Kidney epithelial cell (primary cell): Measurements from ENCODE around the gene KIRREL2. TPM values are rescaled to one million over a fixed set of nuclear protein-coding genes. Genes with fewer than 3 reads are reported as not detected.

ENCODE experiments used
- DNase-seq: peaks from one replicate; pipeline ENCODE4 v3.0.0-alpha.2; 2010; ENCODE audit warnings: low read depth
- H3K27me3 ChIP-seq: 2 replicates; pipeline ENCODE4 v1.6.0; 2011; ENCODE audit warnings: low read length; ENCODE audit not compliant: control insufficient read depth, insufficient read depth
- H3K36me3 ChIP-seq: 2 replicates; pipeline ENCODE4 v1.5.1; 2011; ENCODE audit warnings: low read length; ENCODE audit not compliant: control insufficient read depth, insufficient read depth
- H3K4me3 ChIP-seq: 2 replicates; pipeline ENCODE4 v1.5.1; 2011; ENCODE audit warnings: low read depth, mild to moderate bottlenecking, control low read depth, low read length
- CTCF ChIP-seq: IDR thresholded peaks from 2 replicates; pipeline ENCODE4 v1.5.1; 2011; ENCODE audit warnings: mild to moderate bottlenecking, moderate library complexity, low read length, control low read depth, inconsistent platforms; ENCODE audit not compliant: insufficient read depth, poor library complexity, severe bottlenecking
- total RNA-seq: library from RNA; depleted of rRNA; stranded (reverse); fragments of >200 nt; gene quantifications from 2 replicates; pipeline ENCODE4 v1.2.3, GENCODE V29; 2015

KIRREL2 gene
- total RNA-seq, 1 donor from 2014 or later, result 0.50 TPM

- Histone ChIP-seq H3K27me3 (peaks cover 27% of the 10 kb centered on the region), H3K4me3 (no peak overlapping the region), H3K36me3 (no peaks in the 10 kb centered on the region)
- no peak for DNase-seq
- no peak for TF ChIP-seq CTCF
Measured at GRCh38 chr19:35870798-35871197, 14.1 kb downstream of the KIRREL2 start.

DNA sequence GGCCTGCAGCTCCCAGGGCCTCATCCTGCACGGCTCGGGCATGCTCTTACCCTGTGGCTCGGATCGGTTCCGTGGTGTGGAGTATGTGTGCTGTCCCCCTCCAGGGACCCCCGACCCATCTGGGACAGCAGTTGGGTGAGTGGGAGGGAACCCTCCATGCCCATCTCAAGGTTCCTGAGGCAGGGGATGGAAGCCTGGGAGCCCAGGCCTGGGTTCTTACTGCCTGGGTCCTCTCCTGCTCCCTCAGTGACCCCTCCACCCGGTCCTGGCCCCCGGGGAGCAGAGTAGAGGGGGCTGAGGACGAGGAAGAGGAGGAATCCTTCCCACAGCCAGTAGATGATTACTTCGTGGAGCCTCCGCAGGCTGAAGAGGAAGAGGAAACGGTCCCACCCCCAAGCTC, 14.9 kb downstream of the KIRREL2 start:
- Histone ChIP-seq H3K36me3 (no peaks in the 10 kb centered on the region), H3K27me3 (peaks cover 25% of the 10 kb centered on the region), H3K4me3 (no peak overlapping the region)
- DNase-seq, result no peak
- TF ChIP-seq CTCF, result no peak

DNA sequence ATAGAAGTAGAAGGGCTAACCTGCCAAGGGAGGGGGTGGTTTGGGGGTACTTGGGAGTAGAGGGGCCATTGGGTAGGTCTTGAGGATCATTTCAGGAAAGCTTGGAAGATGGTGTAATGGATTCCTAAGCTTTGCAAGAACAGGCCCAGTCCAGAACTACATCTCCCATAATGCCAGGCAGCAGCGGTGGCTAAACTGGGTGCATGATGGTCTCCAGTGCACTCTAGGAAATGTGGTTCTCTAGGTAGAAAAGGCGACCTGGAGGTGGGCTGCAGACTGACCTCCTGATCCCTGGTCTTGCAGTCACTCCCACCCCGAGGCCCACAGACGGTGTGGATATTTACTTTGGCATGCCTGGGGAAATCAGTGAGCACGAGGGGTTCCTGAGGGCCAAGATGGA, 15.5 kb downstream of the KIRREL2 start:
- Histone ChIP-seq H3K27me3 (peaks cover 25% of the 10 kb centered on the region), H3K36me3 (no peaks in the 10 kb centered on the region), H3K4me3 (no peak overlapping the region)
- TF ChIP-seq CTCF, result no peak
- no peak for DNase-seq

- Histone ChIP-seq H3K27me3 (peaks cover 15% of the 10 kb centered on the region), H3K4me3 (no peak overlapping the region), H3K36me3 (no peaks in the 10 kb centered on the region)
- no peak for TF ChIP-seq CTCF
- no peak for DNase-seq
Measured at GRCh38 chr19:35874392-35874930, 17.8 kb downstream of the KIRREL2 start.

GRCh38 chr19:35879068-35879467, 22.4 kb downstream of the KIRREL2 start:
- no peak for DNase-seq
- no peak for TF ChIP-seq CTCF
- Histone ChIP-seq H3K4me3 (no peak overlapping the region), H3K27me3 (peaks cover 7% of the 10 kb centered on the region), H3K36me3 (no peaks in the 10 kb centered on the region)

GRCh38 chr19:35879770-35880317, 23.1 kb downstream of the KIRREL2 start:
- Histone ChIP-seq H3K4me3 (no peak overlapping the region), H3K36me3 (no peaks in the 10 kb centered on the region), H3K27me3 (peaks cover 7% of the 10 kb centered on the region)
- no peak for TF ChIP-seq CTCF
- DNase-seq, result peak; percentile 61
